Activated CD4-positive, alpha-beta T cell treated with anti-CD3 and anti-CD28 coated beads, Interleukin-2, amount 50 U/mL, for 1 hour (primary cell): ENCODE measurements around the gene PHPT1.
"Not testable (repeated sequence)": the region's sequence is repeated elsewhere in the genome, so short reads cannot be mapped to it uniquely, and the experiment has no call there.

Experiments used
- DNase-seq: peaks from one replicate; pipeline ENCODE4 v3.0.0-alpha.2; 2020

Gene PHPT1

DNA sequence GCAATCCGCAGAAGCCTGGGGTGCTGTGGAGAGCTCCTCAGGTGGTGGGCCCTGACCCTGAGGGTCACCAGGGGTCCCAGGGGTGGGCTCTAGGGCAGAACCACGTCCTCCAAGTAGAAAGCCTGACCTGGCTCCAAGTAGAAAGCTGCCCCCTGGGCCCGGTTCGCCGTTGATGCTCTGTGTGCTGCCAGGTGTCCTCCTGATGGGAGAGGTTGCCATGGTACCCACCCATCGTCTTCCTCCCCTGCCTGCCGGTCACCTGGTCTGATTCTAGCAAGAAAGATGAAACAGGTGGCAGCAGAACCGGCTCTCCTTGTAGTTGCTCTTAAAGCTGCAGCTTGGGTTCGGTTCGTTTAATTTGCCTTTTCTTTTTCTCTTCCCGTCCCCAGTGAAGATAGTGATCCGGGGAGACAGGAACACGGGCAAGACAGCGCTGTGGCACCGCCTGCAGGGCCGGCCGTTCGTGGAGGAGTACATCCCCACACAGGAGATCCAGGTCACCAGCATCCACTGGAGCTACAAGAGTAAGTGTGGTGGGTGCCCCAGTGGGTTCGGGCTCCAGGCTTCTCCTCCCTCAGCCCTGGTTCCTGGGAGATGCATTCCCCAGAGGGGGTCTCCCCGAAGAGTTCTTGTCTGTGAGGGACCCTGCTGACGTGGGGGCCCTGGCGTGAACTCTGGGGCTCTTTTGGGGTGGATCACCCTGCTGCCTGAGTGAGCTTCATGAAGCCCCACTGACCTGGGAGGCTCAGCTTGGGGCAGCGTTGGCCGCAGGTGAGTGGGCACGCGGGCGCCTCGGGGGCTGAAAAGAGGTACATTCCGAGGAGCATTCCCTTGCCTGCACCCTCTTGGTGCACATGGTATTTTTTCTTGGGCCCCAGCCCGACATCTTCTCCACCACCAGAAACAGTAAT lies 25.8 kb upstream of the PHPT1 start:
- no peak for DNase-seq

DNA sequence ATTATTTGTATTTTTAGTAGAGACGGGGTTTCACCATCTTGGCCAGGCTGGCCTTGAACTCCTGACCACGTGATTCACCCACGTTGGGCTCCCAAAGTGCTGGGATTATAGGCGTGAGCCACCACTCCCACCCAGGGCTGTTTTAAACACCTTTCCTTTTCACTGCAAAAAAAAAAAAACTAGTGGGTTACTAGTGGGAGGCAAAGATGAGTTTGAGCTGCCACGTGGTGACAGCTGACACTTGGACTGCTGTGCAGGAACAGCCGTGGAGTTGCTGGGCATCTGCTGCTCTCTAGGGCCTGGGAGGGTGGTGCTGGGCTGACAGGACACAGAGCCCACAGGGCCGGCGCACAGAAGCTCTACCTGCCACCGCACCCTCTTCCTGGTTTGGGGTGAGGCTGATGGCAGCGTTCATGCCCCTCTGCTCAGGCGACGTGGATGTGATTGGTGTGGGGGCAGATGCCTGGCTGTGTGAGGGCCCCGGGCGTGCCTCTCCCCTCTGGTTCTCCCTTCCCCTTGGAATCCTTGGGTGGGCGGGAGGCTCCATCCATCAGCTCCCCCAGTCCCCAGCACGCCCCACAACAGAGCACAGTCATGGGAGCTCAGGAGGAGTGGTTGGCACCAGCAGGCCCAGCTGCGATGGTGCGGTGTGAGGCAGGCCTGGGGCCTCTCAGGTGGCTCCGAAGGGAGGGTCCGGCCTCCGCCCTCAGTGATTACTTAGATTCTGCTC lies 24.5 kb upstream of the PHPT1 start:
- DNase-seq = no peak

DNA sequence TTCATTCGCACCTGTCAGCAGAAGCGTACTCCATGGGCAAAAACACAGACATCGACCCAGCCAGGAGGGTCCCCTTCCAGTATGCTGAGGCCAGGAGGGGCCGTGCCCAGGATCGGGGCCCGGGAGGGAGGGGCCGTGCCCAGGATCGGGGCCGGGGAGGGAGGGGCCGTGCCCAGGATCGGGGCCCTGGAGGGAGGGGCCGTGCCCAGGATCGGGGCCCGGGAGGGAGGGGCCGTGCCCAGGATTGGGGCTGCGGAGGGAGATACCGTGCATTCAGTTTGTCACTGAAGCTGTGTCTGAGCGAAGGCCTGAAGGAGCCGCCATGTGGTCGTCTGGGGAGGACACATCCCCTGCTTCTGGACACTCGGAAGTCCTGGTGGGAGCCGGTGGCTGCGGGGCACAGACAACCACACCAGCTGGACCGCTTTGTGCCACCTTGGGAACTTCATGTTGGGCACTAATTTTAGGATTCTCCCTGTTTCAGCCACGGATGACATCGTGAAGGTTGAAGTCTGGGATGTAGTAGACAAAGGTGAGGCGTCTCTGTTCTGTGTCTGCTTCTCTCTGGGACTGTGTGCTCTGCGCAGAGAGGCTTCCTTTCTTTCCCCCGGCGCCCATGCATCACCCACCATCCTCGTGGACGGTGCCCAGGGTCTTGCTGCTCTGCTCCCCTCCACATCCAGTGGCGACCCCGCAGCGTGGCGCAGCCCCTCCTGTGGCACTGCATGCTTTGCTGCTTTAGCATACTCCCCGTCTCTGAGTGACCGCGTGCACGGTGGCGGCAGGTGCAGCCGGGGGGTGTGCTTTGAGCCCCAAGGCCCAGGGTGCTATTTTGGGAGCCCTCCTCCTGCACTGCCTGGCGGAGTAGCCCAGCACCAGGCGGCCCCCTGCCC lies 23.7 kb upstream of the PHPT1 start:
- no peak for DNase-seq

DNA sequence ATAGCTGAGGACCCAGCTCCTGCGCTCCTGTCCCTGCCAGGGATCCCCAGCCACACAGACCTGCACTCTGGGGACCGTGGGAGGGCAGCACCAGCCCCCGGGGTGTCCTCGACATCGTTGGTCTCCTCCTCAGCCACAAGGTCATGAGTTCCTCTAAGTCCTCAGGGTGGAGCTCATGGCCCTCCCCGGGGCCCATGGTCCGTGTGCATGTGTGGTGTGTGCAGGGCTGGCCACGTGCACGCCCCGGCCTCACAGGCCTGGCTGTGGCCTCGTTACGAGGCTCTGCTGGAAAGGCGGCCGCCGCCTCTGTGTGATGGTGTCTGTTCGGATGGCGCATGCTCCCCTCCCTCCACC lies 23.0 kb upstream of the PHPT1 start:
- no peak for DNase-seq

DNA sequence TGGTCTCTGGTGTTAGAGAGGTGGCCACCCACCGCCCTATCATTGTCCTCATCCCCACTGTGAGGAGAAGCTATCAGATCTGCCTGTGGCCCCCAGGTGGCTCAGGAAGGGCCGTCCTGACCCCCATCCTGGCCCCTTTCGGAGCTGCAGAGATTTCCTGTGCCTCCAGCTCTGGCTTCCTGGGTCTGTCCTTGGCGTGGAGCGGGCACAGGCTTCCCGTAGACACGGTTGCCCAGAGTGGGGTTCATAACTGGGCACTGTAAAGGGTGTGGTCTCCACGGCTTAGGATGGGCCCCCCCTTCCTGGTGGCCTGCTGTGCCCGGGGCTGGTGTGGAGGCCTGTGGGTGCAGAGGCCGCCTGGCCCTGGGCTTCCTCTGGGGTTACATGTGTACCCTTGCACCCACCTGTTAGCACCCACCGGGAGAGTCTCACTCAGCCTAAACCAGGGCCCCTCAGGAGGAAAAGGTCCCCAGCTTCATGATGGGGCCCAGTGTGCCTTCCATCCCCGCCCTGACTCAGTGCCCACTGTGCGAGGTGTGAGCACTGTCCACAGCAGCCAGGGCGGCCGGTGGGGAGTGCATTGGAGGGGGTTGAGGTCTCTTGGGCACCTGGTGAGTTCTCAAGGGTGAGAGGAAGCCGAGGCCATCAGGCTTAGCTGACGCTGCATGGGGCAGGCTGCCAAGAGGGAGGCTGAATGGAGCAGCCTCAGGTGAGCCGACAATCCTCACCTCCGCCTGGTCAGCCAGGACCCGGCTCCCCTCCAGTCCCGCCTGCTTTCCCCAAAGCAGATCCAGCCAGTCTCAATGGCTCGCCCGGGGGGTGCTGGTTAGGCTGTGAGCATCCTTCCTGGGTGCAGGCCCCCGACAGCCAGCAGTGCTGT lies 22.3 kb upstream of the PHPT1 start:
- no peak for DNase-seq

DNA sequence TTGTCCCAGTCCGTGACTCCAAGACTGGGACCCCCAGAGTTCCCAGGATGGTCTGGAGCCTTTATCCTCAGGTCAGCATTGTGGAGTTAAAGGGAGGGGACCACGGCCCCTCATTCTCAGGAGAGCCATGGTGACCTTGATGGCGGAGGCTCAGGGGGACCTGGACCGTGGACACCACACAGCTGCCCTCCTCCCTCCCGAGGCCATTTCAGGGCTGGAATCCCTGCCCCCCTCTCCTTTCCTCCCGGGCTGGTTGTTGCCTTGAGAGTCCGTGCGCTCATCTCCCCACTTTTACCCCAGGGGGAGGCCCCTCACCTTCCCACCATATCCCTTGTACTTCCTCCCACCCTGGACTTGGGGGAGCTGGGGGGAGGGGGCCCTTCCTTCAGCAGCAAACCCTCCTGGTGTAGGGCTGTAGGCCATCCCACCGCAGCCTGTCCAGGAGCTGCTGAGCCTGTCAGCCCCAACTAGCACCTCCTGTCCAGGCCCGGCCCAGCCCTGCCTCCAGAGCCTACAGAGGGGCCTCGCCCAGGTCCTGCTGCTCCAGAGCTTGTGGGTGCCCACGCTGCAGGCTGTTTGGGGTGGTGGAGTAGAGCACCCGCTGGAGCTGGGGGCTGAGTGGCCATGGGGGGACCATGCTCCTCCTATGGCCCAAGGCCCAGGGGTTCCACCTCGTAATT lies 21.3 kb upstream of the PHPT1 start:
- no peak for DNase-seq

DNA sequence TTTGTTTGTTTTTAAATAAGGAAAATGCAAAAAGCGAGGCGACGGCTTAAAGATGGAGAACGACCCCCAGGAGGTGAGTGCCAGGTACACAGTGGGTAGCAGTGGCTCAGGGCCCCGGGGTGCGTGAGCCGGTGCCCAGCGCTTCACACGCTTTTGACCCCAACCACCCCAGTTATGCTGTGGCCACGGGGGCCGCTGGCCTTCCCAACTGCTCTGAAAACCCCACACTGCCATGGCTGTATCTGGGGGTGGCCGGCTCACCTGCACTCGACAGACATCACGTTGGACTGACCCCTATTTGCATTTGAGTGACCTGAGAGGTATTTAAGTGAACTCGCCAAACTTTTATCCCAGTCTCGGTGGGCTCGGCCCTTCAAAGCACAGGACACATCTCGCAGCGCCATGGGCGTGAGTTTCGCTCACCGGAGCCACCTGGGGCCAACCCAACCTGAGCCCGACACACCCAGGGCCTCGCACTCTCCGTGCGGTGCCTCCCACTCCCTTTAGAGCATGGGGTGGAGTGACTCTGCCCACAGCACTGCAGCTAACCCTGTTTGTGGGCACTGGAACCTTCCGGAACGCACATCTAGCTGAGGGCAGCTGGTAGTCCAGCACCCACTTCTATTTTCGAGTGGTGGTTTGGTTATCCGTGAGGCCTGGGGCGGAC lies 20.6 kb upstream of the PHPT1 start:
- no peak for DNase-seq

DNA sequence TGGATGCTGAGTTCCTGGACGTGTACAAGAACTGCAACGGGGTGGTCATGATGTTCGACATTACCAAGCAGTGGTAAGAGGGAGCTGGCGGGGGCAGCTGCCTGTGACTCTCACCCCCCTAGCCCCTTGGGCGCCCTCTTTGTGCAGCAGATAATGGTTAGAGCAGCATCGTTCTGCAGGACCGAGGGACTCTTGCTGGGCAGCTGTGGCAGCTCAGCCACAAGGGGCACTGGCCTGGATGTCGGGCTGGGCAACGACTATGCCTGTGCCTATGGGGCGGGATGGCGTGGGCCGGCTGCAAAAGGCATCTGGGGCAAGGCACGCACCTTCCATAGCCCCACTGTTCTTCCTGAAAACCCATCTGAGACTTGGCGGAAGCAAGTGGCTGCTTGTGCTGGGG lies 19.8 kb upstream of the PHPT1 start:
- DNase-seq = no peak

DNA sequence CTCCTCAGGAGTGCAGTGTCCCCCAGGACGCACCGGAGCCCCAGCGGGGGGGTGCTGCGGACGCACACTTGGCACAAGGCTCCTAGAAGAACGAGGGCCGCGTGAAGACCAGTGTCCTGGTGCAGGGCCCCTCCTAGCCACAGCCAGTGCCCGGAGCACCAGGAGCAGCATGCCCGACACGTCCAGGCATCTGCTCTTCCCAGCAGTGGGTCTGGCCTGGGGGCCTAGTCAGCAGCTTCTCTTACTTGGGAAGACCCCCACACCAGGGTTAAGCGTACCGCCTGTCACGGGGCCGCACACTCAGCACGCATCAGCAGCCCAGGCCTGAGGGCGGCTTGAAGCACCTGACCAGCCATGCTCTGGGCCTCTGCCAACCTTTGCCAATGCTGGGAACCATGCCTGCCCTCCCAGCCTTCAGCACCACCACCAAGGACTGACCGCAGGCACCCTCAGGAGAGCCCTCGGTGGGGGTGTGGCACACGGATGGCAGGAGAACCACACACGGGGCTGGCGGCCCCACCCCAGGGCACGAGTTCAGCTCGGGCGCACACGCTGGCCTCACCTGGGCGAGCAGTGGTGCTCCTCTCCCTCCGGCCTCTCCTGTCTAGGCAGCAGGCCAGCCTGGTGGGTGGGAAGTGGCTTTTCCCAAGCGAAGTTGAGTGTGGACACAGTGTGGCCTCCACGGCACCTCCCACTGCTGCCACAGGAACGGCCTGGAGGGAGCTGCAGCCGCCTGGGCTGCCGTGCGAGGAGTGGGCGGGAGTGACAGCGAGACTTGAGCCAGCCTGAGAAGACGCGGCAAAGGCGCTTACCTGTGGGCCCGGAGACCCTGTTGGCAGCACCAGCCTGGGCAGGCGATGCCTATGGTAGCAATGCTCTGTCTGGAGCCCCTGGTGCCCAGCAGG lies 19.0 kb upstream of the PHPT1 start:
- DNase-seq = no peak

DNA sequence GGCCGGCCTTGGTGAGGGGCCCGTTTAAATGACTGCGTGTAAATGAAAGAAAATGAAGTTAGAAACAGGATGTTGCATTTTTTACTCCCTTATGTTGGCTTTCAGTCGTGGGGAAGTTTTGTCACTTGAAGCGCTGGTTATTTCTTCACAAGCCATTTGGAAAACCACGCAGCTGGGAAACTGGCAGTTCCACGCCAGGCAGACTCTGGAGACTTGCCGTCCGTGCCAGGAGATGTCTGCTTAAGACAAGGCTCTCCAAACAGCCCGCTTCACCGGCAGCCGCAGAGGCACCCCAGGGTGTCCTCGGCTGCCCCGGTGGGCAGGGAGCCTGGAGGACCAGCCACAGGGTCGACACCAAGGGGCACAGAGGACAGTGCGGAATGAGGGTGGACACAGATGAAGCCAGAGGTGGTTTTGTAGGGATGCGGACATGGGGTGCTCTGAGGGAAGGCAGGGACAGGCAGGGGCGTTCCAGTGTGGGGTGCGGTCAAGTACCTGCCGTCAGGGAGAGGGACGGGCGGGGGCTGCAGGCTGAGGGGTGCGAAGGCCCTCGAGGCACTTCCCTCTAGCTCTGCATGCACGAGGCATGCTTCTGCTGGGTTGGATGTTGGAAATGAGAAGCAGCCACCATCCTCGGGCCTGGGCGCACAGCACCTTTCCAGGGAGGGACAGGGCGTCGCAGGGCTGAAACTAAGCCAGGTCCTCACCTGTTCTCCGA lies 18.0 kb upstream of the PHPT1 start:
- no peak for DNase-seq

DNA sequence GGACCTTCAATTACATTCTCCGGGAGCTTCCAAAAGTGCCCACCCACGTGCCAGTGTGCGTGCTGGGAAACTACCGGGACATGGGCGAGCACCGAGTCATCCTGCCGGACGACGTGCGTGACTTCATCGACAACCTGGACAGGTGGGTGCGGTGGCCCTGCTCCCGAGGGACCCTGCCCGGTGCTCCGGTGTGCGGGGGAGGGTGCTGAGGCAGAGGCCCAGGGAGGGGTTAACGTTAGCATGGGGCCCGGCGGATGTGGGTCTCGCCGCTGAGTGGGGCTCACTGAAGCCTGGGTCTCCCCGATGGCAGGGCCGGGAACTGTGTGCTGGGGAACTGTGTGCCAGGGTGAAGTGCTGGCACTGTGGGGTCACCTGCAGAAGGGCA lies 17.5 kb upstream of the PHPT1 start:
- DNase-seq = no peak

DNA sequence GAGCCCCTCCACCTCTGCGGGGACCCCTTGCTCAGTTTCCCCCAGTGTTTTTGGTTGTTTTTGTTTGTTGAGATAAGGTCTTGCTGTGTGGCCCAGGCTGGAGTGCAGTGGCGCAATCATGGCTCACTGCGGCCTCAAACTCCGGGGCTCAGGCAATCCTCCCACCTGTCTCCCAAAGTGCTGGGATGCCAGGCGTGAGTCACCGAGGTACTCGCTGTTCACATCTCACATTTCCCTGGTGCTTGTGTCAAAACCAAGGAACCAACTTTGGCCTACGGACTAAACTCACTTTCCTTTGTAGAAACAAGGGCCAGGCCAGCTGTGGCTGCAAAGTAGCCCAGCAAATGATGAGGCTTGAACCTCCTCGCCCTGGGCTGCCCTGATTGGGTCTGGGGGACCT lies 16.6 kb upstream of the PHPT1 start:
- DNase-seq = no peak

DNA sequence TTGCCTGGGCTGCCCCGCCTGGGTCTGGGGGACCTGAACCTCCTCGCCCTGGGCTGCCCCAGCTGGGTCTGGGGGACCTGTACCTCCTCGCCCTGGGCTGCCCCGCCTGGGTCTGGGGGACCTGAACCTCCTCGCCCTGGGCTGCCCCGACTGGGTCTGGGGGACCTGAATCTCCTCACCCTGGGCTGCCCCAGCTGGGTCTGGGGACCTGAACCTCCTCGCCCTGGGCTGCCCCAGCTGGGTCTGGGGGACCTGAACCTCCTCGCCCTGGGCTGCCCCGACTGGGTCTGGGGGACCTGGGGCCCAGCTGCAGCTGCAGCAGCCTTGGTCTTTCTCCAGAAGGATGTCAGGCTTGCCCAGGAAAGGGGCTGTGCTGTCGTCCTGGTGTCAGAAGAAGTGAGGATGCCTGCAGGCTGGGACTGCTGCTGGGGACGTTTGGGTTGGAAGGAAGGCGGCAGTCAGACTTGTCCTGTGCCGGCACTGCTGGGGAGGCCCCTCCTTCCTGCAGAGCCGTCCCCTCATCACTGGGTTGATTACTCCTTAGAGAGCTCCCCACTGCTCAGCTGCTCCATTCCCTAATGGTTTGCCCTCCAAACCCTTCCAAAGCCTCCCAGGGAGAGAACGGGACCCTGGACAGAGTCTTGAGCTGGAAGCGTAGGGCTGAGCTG lies 15.7 kb upstream of the PHPT1 start:
- not testable (repeated sequence) for DNase-seq

DNA sequence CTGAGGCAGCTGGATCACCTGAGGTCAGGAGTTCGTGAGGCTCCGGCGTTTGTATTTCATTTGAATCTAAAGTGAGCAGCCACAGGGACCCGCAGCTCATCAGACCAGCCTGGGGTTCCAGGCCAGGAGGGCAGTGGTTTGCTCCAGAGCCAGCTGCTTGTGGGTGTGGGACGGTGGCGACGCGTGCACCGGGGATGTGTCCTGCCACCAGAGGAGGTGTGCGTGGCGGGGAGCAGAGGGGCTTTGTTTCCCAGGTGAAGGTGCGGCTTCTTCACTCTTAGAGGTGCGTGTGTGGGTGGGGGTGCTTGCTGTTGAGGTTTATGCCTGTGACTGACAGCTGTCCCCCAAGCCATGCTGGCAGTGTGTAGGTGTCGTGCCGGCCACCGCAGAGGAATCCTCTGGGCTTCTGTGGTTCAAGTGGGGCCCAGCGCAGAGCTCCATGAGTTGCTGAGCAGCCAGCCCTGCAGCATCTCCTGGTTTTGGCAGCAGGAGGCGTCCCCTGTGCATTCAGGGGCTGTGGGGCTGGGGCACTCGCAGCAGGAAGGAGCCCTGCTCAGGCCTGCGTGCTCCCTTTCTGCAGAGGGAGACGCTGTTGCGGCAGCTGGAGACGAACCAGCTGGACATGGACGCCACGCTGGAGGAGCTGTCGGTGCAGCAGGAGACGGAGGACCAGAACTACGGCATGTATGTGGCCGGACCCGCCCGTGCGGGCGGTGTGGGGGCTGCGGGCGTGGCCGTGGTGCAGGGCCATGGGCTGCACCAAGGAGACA lies 13.9 kb upstream of the PHPT1 start:
- no peak for DNase-seq

DNA sequence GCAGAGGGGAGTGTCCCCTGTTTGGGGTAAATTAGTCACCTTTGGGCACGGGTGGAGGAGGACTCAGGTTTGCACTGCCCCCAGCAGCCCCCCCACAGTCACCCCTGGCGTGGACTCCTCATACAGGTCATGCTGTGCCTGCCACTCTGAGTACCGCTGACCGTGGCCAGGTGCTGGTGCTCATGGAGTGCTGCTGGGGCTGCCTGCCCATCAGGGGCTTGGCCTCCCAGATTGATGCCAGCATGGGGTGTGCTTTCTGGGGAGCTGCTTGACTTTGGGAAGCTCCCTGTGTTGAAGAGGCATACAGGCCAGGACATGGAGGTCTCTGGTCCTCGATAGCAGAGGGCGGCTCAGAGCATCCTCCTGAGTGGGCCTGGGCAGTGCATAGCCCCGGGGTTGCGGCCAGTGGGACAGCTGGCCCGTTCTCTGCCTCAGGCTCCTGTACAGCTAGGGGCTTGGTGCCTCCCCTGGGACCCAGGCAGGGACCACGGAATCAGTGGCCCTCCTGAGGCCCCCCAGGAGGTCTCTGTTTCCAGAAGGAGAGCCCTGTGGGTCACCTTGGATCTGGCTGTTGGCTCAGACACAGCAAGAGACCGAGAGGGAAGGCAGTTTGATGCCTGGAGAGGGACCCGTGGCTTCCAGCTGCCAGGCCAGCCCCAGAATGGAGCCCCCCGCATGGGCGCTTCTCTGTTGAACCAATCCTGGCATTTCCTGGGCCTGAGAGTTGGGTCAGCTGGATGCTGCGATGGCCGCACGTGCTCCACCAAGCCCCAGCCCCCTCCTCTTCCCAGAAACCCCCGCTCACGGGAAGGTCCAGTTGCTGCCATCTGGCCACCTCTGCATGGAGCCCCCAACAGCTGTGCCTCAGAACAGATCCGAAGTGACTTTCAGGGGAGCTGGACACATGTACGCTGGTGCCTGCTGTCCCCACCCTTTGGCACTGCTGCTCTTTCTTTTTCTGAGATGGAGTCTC lies 13.0 kb upstream of the PHPT1 start:
- DNase-seq = no peak

DNA sequence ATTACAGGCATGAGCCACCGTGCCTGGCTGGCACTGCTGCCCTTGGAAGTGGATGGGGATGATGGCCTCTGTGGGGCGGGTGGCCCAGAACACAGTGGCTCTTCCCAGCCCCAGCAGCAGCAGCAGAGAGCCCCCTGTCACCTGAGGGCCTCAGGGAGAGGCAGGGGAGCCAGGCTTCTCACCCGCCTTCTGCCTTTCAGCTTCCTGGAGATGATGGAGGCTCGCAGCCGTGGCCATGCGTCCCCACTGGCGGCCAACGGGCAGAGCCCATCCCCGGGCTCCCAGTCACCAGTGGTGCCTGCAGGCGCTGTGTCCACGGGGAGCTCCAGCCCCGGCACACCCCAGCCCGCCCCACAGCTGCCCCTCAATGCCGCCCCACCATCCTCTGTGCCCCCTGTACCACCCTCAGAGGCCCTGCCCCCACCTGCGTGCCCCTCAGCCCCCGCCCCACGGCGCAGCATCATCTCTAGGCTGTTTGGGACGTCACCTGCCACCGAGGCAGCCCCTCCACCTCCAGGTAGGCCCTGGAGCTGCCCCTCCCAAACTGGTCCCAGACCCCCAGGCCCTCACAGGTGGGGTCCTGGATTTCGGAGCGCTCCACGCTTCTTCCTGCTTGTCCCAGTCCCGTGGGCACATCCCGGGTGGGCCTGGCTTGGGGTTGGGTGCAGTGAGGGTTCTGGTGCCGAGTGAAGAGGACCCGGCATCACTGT lies 11.9 kb upstream of the PHPT1 start:
- DNase-seq = no peak
